Heart right ventricle (tissue), 16 donors: ENCODE results near the gene CYP2A6. TPM values are rescaled to one million over a fixed set of nuclear protein-coding genes. Genes with fewer than 3 reads are reported as not detected.

Experiments used
- ATAC-seq, 8 donors: fragments of 200-7000 bp; cut with Tn5 transposase; one replicate each; pipeline ENCODE4 v1.9.1; 2020; ENCODE audit warnings: mild to moderate bottlenecking in 8 of 8, moderate library complexity in 8 of 8, moderate number of reproducible peaks in 1 of 8
- DNase-seq, 2 donors: peaks; one replicate each; pipeline ENCODE4 v3.0.0-alpha.2; 2020
- H3K27ac ChIP-seq, 10 donors: fragments of 200-600 bp; sonication (generic) in 2 of 10; one replicate each; pipeline versions ENCODE4 v1.5.0 to v1.8.0; 2020 to 2022; ENCODE audit warnings: mild to moderate bottlenecking in 3 of 10
- H3K27me3 ChIP-seq, 7 donors: fragments of 200-600 bp; one replicate each; pipeline ENCODE4 v1.8.0; 2021 to 2022; ENCODE audit warnings: mild to moderate bottlenecking in 2 of 7
- H3K36me3 ChIP-seq, 9 donors: fragments of 200-600 bp; sonication (generic) in 1 of 9; one replicate each; pipeline versions ENCODE4 v1.5.0 to v1.8.0; 2020 to 2022; ENCODE audit warnings: mild to moderate bottlenecking in 2 of 9
- H3K4me1 ChIP-seq, 9 donors: fragments of 200-600 bp; sonication (generic) in 1 of 9; one replicate each; pipeline versions ENCODE4 v1.5.0 to v1.8.0; 2020 to 2022; ENCODE audit warnings: mild to moderate bottlenecking in 4 of 9
- H3K4me3 ChIP-seq, 10 donors: fragments of 200-600 bp; sonication (generic) in 2 of 10; one replicate each; pipeline versions ENCODE4 v1.5.0 to v1.8.0; 2020 to 2022; ENCODE audit warnings: mild to moderate bottlenecking in 7 of 10, moderate library complexity in 2 of 10
- H3K9me3 ChIP-seq, 11 donors: fragments of 200-600 bp in 10 of 11; sonication (generic) in 2 of 11; one replicate each; pipeline versions ENCODE4 v1.5.0 to v1.8.0; 2013 to 2022; ENCODE audit warnings: mild to moderate bottlenecking in 2 of 11, control low read depth in 1 of 11, moderate library complexity in 1 of 11
- WGBS, 2 donors: extraction: QIAGEN DNeasy Blood & Tissue Kit; methylation state at CpG; one replicate each; pipeline ENCODE4 v1.1.7; 2013; ENCODE audit warnings: inconsistent platforms in 1 of 2; 5-methylcytosine and 5-hydroxymethylcytosine counted together
- intact Hi-C, 10 donors: fragments of 100-400 bp; cut with DNase I; formaldehyde crosslinking; loops; one replicate each; pipeline versions ENCODE4 v1.11.1 to v1.14.2; 2022
- polyA plus RNA-seq, 2 donors: library from polyadenylated mRNA; stranded (reverse); fragments of 200-250 nt; gene quantifications; one replicate each; pipeline ENCODE4 v1.2.3, GENCODE V29; 2013
- total RNA-seq, 10 donors: library from RNA; stranded (reverse); fragmentation: NEBNext Ultra II Directional in 3 of 10; extraction: Animal tissue kit (Norgen Biotek cat#: 25700) in 3 of 10; gene quantifications; one replicate each; pipeline versions ENCODE4 v1.2.1 to v1.2.4, GENCODE V29; 2021 to 2023
- TF ChIP-seq, protein P1 (sequence below), 9 donors: fragments of 200-600 bp; sonication (generic) in 2 of 9; IDR thresholded peaks; one replicate each; pipeline versions ENCODE4 v1.5.0 to v1.8.0; 2021 to 2022; ENCODE audit warnings: antibody characterized with exemption in 9 of 9, mild to moderate bottlenecking in 5 of 9, moderate library complexity in 1 of 9
- donor health status: Arrhythmogenic right ventricular cardiomyopathy.
- donor health status: ischemic (EF 13 %, LVEDD 7.1; RV severe dilation, severe dysfunction).
- donor health status: healthy with polysubstance abuse.
- donor health status: DM: no; HTN: yes; CAD: no.
- donor health status: DM: no; HTN: no; CAD: no.
- donor health status: ischemic (EF 25% LVEDD 6.9; RV normal size, moderate dysfunction).
- donor health status: ischemic (EF 25% LVEDD 5.7; RV mildly dilated, moderate dysfunction).
- donor health status: healthy.
- donor health status: DM: yes; HTN: yes; CAD: no.
- donor health status: Ischemic cardiomyopathy.
- donor health status: ischemic (EF 35%, LVEDD 5.7; RV mildly dilated, moderate dysfunction).
- donor health status: nonischemic (EF 11% LVEDD 7.7; RV severe dilation, severe dysfunction).
- donor health status: DM: yes; HTN: yes; CAD: no.
- donor health status: PGD.
- donor health status: ischemic (EF 29% LVEDD 5.4; RV normal size, mild dysfunction).
- donor health status: nonischemic (EF 23%, LVEDD 6.1; RV moderate dilation, normal function).

CYP2A6 gene
- total and polyA plus RNA-seq, 12 donors = not detected

DNA sequence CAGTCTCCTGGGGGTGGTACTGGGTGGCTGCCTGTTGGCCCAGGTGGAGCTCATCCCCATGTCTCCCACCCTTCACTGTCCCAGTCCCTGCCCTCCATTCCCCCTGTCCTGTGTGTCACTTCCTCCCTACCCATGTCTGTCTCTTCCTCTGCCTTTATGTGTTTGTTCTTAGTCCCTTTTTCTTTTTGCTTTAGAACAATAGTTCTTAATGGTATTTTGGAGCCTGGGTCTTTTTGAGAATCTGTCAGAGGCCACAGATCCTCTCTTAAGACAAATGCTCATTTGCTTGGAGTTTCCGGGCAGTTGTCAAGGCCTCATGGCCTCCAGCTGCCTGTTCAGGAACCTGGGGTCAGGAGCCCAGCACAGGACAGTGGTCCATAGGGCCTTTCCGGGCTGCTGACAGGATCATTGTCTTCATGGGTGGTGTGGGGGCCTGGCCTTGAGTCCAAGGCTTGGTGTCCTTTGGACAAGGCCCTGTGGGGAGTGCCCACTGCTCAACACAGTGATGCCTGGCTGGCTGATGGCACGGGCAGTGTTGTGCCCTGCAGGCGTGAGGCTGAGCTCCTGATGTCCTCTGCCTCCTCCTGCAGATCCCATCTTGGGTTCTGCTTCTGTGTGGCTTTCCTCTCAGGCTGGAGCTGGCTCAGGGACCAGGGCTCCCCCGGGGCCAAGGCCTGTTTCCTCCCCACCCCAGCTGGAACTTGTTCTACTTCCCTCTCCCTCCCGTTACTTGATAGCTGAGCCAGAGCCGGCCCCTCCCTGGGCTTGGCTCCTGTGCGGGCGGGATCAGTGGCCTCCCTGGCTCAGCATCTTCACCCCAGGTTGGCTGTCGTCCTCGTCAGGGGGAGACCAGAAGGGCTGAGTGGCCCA lies 47.7 kb downstream of the CYP2A6 start:
- 14% methylated on average over 11 of the region's 11 CpGs for WGBS, 2 donors

DNA sequence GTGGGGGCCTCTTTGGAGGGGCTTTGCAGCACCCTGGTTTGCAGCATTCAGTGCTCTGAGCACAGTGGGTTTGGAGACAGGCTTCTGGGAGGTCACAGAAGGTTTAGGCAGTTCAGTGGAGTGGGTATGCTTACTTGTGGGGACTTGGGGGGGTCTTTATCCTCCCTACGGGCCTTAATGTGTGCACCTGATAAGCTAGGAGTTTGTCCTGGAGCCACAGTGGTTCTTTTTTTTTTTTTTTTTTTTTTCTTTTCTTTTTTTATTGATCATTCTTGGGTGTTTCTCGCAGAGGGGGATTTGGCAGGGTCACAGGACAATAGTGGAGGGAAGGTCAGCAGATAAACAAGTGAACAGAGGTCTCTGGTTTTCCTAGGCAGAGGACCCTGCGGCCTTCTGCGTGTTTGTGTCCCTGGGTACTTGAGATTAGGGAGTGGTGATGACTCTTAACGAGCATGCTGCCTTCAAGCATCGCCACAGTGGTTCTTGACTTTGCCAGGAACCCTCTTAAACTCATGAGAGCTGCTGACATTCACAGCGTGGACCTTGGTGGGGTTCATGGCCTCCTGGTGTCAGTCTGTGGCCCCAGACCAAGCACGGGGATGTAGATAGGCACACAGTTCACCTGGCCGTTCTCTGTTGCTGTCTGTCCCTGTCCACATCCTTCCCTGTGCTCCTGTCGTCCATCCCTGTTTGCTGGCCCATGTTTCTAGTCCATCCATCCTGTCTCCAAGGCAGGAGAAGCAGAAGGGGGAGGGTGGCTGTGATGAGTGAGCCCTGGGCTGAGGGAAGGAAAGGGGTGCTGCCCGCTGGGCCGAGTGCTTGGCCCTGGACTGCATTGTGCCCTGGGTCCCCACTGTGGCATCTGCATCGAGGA lies 48.6 kb downstream of the CYP2A6 start:
- TF ChIP-seq, protein P1, sequence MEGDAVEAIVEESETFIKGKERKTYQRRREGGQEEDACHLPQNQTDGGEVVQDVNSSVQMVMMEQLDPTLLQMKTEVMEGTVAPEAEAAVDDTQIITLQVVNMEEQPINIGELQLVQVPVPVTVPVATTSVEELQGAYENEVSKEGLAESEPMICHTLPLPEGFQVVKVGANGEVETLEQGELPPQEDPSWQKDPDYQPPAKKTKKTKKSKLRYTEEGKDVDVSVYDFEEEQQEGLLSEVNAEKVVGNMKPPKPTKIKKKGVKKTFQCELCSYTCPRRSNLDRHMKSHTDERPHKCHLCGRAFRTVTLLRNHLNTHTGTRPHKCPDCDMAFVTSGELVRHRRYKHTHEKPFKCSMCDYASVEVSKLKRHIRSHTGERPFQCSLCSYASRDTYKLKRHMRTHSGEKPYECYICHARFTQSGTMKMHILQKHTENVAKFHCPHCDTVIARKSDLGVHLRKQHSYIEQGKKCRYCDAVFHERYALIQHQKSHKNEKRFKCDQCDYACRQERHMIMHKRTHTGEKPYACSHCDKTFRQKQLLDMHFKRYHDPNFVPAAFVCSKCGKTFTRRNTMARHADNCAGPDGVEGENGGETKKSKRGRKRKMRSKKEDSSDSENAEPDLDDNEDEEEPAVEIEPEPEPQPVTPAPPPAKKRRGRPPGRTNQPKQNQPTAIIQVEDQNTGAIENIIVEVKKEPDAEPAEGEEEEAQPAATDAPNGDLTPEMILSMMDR (IDR thresholded peaks at IDR 0.05) = no peak
- Histone ChIP-seq H3K36me3 (peaks cover 0 to 50% (median 13%) of the 10 kb centered on the region in 9 donors), H3K9me3 (no peaks in the 10 kb centered on the region), H3K4me3 (peak overlapping the region; percentile 6 to 97 (median 93)), H3K27ac (peak overlapping the region; percentile 42 to 99 (median 96)), H3K4me1 (peaks cover 48 to 80% (median 75%) of the 10 kb centered on the region in 9 donors), H3K27me3 (no peaks in the 10 kb centered on the region)
- ATAC-seq = no peak
- 22 to 23% methylated on average over 12 to 13 of the region's 13 CpGs for WGBS, 2 donors
- DNase-seq = no peak
- intact Hi-C loops = loop anchor here in 3 of 10 donors (2.0 to 10.0 kb wide), 4 partner anchors 17 to 387 kb away; partner anchors contain the start of genes ACTMAP (in 1 of the 3), PRX (in 1 of the 3) and SNRPA (in 1 of the 3)

More for the DNA sequence above, 47.7 kb downstream of the CYP2A6 start:
- H3K4me1 ChIP-seq = peaks cover 54 to 87% (median 83%) of the 10 kb centered on the region in 9 donors
- intact Hi-C loops = loop anchor here in 3 of 10 donors (5.0 to 10.0 kb wide), 3 partner anchors 50 to 388 kb away; partner anchors contain the start of genes ACTMAP (in 1 of the 3), PRX (in 1 of the 3) and SNRPA (in 1 of the 3)
- DNase-seq = peak; percentile 81 to 84
- no peaks in the 10 kb centered on the region for H3K9me3 ChIP-seq
- ATAC-seq = peak; percentile 3 to 38 (median 33)
- H3K27ac ChIP-seq = peak overlapping the region; percentile 42 to 99 (median 94)
- TF ChIP-seq, protein P1 (IDR thresholded peaks at IDR 0.05) = no peak
- H3K36me3 ChIP-seq = peaks cover 0 to 55% (median 13%) of the 10 kb centered on the region in 9 donors
- H3K27me3 ChIP-seq = no peaks in the 10 kb centered on the region
- H3K4me3 ChIP-seq = peak overlapping the region in 9 of 10 donors; percentile 7 to 96 (median 87)

DNA sequence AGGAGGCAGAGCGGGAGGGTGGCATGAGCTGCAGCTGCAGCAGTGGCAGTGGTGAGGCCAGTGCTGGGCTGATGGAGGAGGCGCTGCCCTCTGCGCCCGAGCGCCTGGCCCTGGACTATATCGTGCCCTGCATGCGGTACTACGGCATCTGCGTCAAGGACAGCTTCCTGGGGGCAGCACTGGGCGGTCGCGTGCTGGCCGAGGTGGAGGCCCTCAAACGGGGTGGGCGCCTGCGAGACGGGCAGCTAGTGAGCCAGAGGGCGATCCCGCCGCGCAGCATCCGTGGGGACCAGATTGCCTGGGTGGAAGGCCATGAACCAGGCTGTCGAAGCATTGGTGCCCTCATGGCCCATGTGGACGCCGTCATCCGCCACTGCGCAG lies 49.3 kb downstream of the CYP2A6 start:
- H3K27ac ChIP-seq = peak overlapping the region; percentile 30 to 99 (median 96)
- H3K4me3 ChIP-seq = peak overlapping the region; percentile 6 to 97 (median 93)
- H3K27me3 ChIP-seq = no peaks in the 10 kb centered on the region
- no peaks in the 10 kb centered on the region for H3K9me3 ChIP-seq
- TF ChIP-seq, protein P1 (IDR thresholded peaks at IDR 0.05) = no peak
- DNase-seq (no peak), ATAC-seq (no peak)
- 63 to 73% methylated on average over 27 of the region's 27 CpGs for WGBS, 2 donors
- peaks cover 0 to 54% (median 13%) of the 10 kb centered on the region in 9 donors for H3K36me3 ChIP-seq
- peaks cover 48 to 73% (median 68%) of the 10 kb centered on the region in 9 donors for H3K4me1 ChIP-seq
- intact Hi-C loops = loop anchor here in 3 of 10 donors (2.0 to 10.0 kb wide), 4 partner anchors 18 to 386 kb away; partner anchors contain the start of genes ACTMAP (in 1 of the 3), PRX (in 1 of the 3) and SNRPA (in 1 of the 3)
